NCI-H128 (cell line): ENCODE measurements around the gene GCSAM.
"Not testable (repeated sequence)": the region's sequence is repeated elsewhere in the genome, so short reads cannot be mapped to it uniquely, and the experiment has no call there.

Source experiments
- DNase-seq: peaks from one replicate; lab custom pipeline; 2025; ENCODE audit not compliant: unreplicated experiment; lab: John Stamatoyannopoulos, UW

GCSAM gene

GRCh38 chr3:112074616-112075497 is 58.2 kb downstream of the GCSAM start:
- DNase-seq = no peak

DNA sequence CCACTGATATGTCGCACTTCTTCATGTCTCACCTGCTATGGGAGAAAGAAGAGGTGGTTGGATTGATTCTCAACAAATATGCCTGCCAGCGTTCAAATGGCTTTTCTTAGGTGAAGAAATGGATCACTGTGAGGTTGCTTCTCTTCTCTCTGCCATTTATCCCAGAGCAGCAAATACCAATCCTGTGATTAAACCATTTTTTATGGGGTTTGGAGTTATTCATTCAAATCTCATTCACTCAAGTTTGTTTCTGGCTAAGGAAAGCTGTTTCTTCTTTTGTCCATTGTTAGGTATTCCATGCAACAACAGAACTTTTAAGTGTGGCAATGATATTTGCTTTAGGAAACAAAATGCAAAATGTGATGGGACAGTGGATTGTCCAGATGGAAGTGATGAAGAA is 59.0 kb downstream of the GCSAM start:
- DNase-seq = no peak

- not testable (repeated sequence) for DNase-seq
Measured at GRCh38 chr3:112072387-112073060, 60.5 kb downstream of the GCSAM start.
